NCI-H524 treated with DMSO at 0.1 percent for 48 hours (cell line): ENCODE results near the gene ZNF611.
"Not testable (repeated sequence)": the region's sequence is repeated elsewhere in the genome, so short reads cannot be mapped to it uniquely, and the experiment has no call there.

Experiments
- DNase-seq: peaks from one replicate; lab custom pipeline; 2025; lab: John Stamatoyannopoulos, UW

Gene ZNF611

GRCh38 chr19:52734893-52735661 is at the start of gene ZNF611:
ZNF611 (minus strand) TSS chr19:52735044; CDS start chr19:52715894, 19,150 bp downstream.
- DNase-seq = peak; percentile 42

- DNase-seq = not testable (repeated sequence)
Measured at GRCh38 chr19:52782864-52783263, 48.0 kb upstream of the ZNF611 start.

GRCh38 chr19:52778811-52779210 is 44.0 kb upstream of the ZNF611 start:
- no peak for DNase-seq

- not testable (repeated sequence) for DNase-seq
Measured at GRCh38 chr19:52756447-52756846, 21.6 kb upstream of the ZNF611 start.

GRCh38 chr19:52749780-52750179 is 14.9 kb upstream of the ZNF611 start:
- no peak for DNase-seq

- DNase-seq = no peak
Measured at GRCh38 chr19:52748336-52748950, 13.6 kb upstream of the ZNF611 start.

GRCh38 chr19:52745919-52746318 is 11.1 kb upstream of the ZNF611 start:
- DNase-seq = not testable (repeated sequence)

- DNase-seq = no peak
Measured at GRCh38 chr19:52743091-52743490, 8.2 kb upstream of the ZNF611 start.

GRCh38 chr19:52742516-52742915 is 7.7 kb upstream of the ZNF611 start:
- no peak for DNase-seq

GRCh38 chr19:52741951-52742485 is 7.2 kb upstream of the ZNF611 start:
- DNase-seq = no peak

GRCh38 chr19:52741371-52741770 is 6.5 kb upstream of the ZNF611 start:
- not testable (repeated sequence) for DNase-seq

- DNase-seq = no peak
Measured at GRCh38 chr19:52739576-52739975, 4.7 kb upstream of the ZNF611 start.

GRCh38 chr19:52735734-52736133 is 890 bp upstream of the ZNF611 start:
- no peak for DNase-seq

GRCh38 chr19:52734331-52734892 is 432 bp downstream of the ZNF611 start:
- DNase-seq = no peak

GRCh38 chr19:52726051-52726450 is 8.8 kb downstream of the ZNF611 start:
- not testable (repeated sequence) for DNase-seq

- DNase-seq = no peak
Measured at GRCh38 chr19:52725528-52725961, 9.3 kb downstream of the ZNF611 start.

- no peak for DNase-seq
Measured at GRCh38 chr19:52724701-52725514, 9.9 kb downstream of the ZNF611 start.

GRCh38 chr19:52723907-52724598 is 10.8 kb downstream of the ZNF611 start:
- not testable (repeated sequence) for DNase-seq

- no peak for DNase-seq
Measured at GRCh38 chr19:52722062-52723003, 12.5 kb downstream of the ZNF611 start.

- DNase-seq = not testable (repeated sequence)
Measured at GRCh38 chr19:52720541-52720940, 14.3 kb downstream of the ZNF611 start.
